Measurements from ENCODE around the gene LBR. TPM values are rescaled to one million over a fixed set of nuclear protein-coding genes. Genes with fewer than 3 reads are reported as not detected.

The LBR gene
- total RNA-seq, 1 donor from 2014 or later: 73.4 TPM

- Mint-ChIP-seq H3K36me3 (no peaks in the 10 kb centered on the region), H3K4me3 (no peak overlapping the region), H3K4me1 (peaks cover 14% of the 10 kb centered on the region), H3K27me3 (ENCODE audit: low read depth) (no peaks in the 10 kb centered on the region), H3K9me3 (no peaks in the 10 kb centered on the region), H3K27ac (no peak overlapping the region)
- no peak for TF ChIP-seq CTCF (IDR thresholded peaks at IDR 0.05; ENCODE audit: unreplicated experiment)
- DNase-seq (ENCODE audit: low spot score in 2 of 2, unreplicated experiment in 2 of 2): no peak
Observed at GRCh38 chr1:225364439-225364838, 63.4 kb downstream of the LBR start.

- no peak for DNase-seq (ENCODE audit: low spot score in 2 of 2, unreplicated experiment in 2 of 2)
- H3K27ac Mint-ChIP-seq: no peak overlapping the region
- no peak overlapping the region for H3K4me3 Mint-ChIP-seq
- peaks cover 14% of the 10 kb centered on the region for H3K4me1 Mint-ChIP-seq
- H3K27me3 Mint-ChIP-seq (ENCODE audit: low read depth): no peaks in the 10 kb centered on the region
- TF ChIP-seq CTCF (IDR thresholded peaks at IDR 0.05; ENCODE audit: unreplicated experiment): no peak
- no peaks in the 10 kb centered on the region for H3K36me3 Mint-ChIP-seq
- H3K9me3 Mint-ChIP-seq: no peaks in the 10 kb centered on the region
Observed at GRCh38 chr1:225362805-225363204, 65.0 kb downstream of the LBR start.

GRCh38 chr1:225361176-225361575, 66.7 kb downstream of the LBR start:
- Mint-ChIP-seq H3K4me1 (peaks cover 8% of the 10 kb centered on the region), H3K9me3 (no peaks in the 10 kb centered on the region), H3K27ac (no peak overlapping the region), H3K27me3 (ENCODE audit: low read depth) (no peaks in the 10 kb centered on the region), H3K36me3 (no peaks in the 10 kb centered on the region), H3K4me3 (no peak overlapping the region)
- no peak for TF ChIP-seq CTCF (IDR thresholded peaks at IDR 0.05; ENCODE audit: unreplicated experiment)
- no peak for DNase-seq (ENCODE audit: low spot score in 2 of 2, unreplicated experiment in 2 of 2)

- TF ChIP-seq CTCF (IDR thresholded peaks at IDR 0.05; ENCODE audit: unreplicated experiment): no peak
- H3K9me3 Mint-ChIP-seq: no peaks in the 10 kb centered on the region
- H3K4me3 Mint-ChIP-seq: no peak overlapping the region
- H3K36me3 Mint-ChIP-seq: no peaks in the 10 kb centered on the region
- no peaks in the 10 kb centered on the region for H3K4me1 Mint-ChIP-seq
- no peaks in the 10 kb centered on the region for H3K27me3 Mint-ChIP-seq (ENCODE audit: low read depth)
- H3K27ac Mint-ChIP-seq: no peak overlapping the region
- no peak for DNase-seq (ENCODE audit: low spot score in 2 of 2, unreplicated experiment in 2 of 2)
Observed at GRCh38 chr1:225360119-225360518, 67.7 kb downstream of the LBR start.

GRCh38 chr1:225355863-225356262, 72.0 kb downstream of the LBR start:
- DNase-seq (ENCODE audit: low spot score in 2 of 2, unreplicated experiment in 2 of 2): no peak
- no peak overlapping the region for H3K4me3 Mint-ChIP-seq
- H3K4me1 Mint-ChIP-seq: no peaks in the 10 kb centered on the region
- H3K9me3 Mint-ChIP-seq: no peaks in the 10 kb centered on the region
- no peaks in the 10 kb centered on the region for H3K27me3 Mint-ChIP-seq (ENCODE audit: low read depth)
- TF ChIP-seq CTCF (IDR thresholded peaks at IDR 0.05; ENCODE audit: unreplicated experiment): no peak
- H3K27ac Mint-ChIP-seq: no peak overlapping the region
- no peaks in the 10 kb centered on the region for H3K36me3 Mint-ChIP-seq

GRCh38 chr1:225354906-225355305, 72.9 kb downstream of the LBR start:
- H3K4me3 Mint-ChIP-seq: no peak overlapping the region
- no peak for TF ChIP-seq CTCF (IDR thresholded peaks at IDR 0.05; ENCODE audit: unreplicated experiment)
- no peaks in the 10 kb centered on the region for H3K4me1 Mint-ChIP-seq
- no peaks in the 10 kb centered on the region for H3K36me3 Mint-ChIP-seq
- no peaks in the 10 kb centered on the region for H3K9me3 Mint-ChIP-seq
- no peaks in the 10 kb centered on the region for H3K27me3 Mint-ChIP-seq (ENCODE audit: low read depth)
- no peak for DNase-seq (ENCODE audit: low spot score in 2 of 2, unreplicated experiment in 2 of 2)
- no peak overlapping the region for H3K27ac Mint-ChIP-seq

All from mesothelial cell of epicardium (in vitro differentiated cells).